Glutamatergic neuron (in vitro differentiated cells): ENCODE data around the gene ITPR1. TPM values are rescaled to one million over a fixed set of nuclear protein-coding genes. Genes with fewer than 3 reads are reported as not detected.

Source experiments
- DNase-seq: peaks from one replicate; pipeline ENCODE4 v3.0.0; 2022
- H3K27ac Mint-ChIP-seq: one replicate; pipeline ENCODE4 v1.8.0; 2020; ENCODE audit warnings: mild to moderate bottlenecking, mixed read lengths, inconsistent platforms; ENCODE audit not compliant: unreplicated experiment
- H3K27me3 Mint-ChIP-seq: one replicate; pipeline ENCODE4 v1.8.0; 2020; ENCODE audit warnings: mild to moderate bottlenecking, moderate library complexity, mixed read lengths, inconsistent platforms; ENCODE audit not compliant: unreplicated experiment
- H3K36me3 Mint-ChIP-seq: one replicate; pipeline ENCODE4 v1.8.0; 2020; ENCODE audit warnings: mild to moderate bottlenecking, mixed read lengths, inconsistent platforms; ENCODE audit not compliant: unreplicated experiment
- H3K4me1 Mint-ChIP-seq: one replicate; pipeline ENCODE4 v1.8.0; 2020; ENCODE audit warnings: mild to moderate bottlenecking, low read depth, mixed read lengths, inconsistent platforms; ENCODE audit not compliant: unreplicated experiment
- H3K4me3 Mint-ChIP-seq: one replicate; pipeline ENCODE4 v1.8.0; 2020; ENCODE audit warnings: mild to moderate bottlenecking, mixed read lengths, inconsistent platforms; ENCODE audit not compliant: unreplicated experiment
- H3K9me3 Mint-ChIP-seq: one replicate; pipeline ENCODE4 v1.8.0; 2020; ENCODE audit warnings: mild to moderate bottlenecking, moderate library complexity, mixed read lengths, inconsistent platforms; ENCODE audit not compliant: unreplicated experiment
- total RNA-seq: library from RNA; stranded (reverse); fragmentation: NEBNext Ultra II Directional; extraction: Animal tissue kit (Norgen Biotek cat#: 25700); gene quantifications from one replicate; pipeline ENCODE4 v1.2.1, GENCODE V29; 2021; ENCODE audit not compliant: unreplicated experiment
- TF ChIP-seq, protein P1 (sequence below): fragments of 200-600 bp; sonication (generic); IDR thresholded peaks from one replicate; pipeline ENCODE4 v1.5.0; 2021; ENCODE audit not compliant: partially characterized antibody, unreplicated experiment

The ITPR1 gene
- total RNA-seq, 1 donor from 2014 or later, result 6.9 TPM

DNA sequence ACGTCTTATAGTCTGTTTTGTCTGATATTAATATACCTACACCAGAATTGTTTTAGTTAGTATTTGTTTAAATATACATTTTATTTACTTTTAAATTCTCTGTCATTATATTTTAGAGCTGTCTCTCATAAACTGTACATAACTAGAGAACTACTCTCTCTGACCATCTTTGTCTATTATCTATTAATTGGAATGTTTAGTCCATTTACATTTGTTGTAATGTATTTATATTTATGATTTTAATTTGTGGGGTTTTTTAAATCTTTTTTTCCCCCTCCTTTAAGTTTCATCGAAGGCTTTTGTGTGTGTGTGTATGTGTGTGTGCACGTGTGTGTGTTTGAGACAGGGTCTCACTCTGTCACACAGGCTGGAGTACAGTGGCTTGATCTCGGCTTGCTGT lies 47.1 kb downstream of the ITPR1 start:
- no peak for DNase-seq
- Mint-ChIP-seq H3K27ac (no peak overlapping the region), H3K4me3 (no peak overlapping the region), H3K27me3 (no peaks in the 10 kb centered on the region), H3K9me3 (no peaks in the 10 kb centered on the region), H3K4me1 (no peaks in the 10 kb centered on the region), H3K36me3 (no peaks in the 10 kb centered on the region)
- TF ChIP-seq, protein P1, sequence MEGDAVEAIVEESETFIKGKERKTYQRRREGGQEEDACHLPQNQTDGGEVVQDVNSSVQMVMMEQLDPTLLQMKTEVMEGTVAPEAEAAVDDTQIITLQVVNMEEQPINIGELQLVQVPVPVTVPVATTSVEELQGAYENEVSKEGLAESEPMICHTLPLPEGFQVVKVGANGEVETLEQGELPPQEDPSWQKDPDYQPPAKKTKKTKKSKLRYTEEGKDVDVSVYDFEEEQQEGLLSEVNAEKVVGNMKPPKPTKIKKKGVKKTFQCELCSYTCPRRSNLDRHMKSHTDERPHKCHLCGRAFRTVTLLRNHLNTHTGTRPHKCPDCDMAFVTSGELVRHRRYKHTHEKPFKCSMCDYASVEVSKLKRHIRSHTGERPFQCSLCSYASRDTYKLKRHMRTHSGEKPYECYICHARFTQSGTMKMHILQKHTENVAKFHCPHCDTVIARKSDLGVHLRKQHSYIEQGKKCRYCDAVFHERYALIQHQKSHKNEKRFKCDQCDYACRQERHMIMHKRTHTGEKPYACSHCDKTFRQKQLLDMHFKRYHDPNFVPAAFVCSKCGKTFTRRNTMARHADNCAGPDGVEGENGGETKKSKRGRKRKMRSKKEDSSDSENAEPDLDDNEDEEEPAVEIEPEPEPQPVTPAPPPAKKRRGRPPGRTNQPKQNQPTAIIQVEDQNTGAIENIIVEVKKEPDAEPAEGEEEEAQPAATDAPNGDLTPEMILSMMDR, result no peak

DNA sequence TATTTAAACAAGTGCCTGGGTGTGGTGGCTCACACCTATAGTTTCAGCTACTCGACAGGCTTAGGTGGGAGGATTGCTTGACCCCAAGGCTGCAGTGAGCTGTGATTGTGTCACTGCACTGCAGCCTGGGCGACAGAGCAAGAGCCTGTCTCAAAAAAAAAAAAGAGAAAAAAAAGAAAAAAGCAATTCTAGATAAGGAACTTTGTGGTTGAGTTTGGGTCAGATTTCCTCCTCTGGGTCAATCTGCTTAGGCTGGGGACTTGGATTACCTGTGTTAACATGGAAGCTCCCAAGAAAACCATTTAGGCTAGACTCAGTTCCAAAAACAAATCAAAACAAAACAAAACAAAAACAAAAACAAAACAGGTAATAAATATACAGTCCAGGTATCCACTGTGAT lies 50.0 kb downstream of the ITPR1 start:
- Mint-ChIP-seq H3K9me3 (no peaks in the 10 kb centered on the region), H3K36me3 (no peaks in the 10 kb centered on the region), H3K27ac (no peak overlapping the region), H3K27me3 (no peaks in the 10 kb centered on the region), H3K4me3 (no peak overlapping the region), H3K4me1 (no peaks in the 10 kb centered on the region)
- no peak for DNase-seq
- TF ChIP-seq, protein P1, result no peak

DNA sequence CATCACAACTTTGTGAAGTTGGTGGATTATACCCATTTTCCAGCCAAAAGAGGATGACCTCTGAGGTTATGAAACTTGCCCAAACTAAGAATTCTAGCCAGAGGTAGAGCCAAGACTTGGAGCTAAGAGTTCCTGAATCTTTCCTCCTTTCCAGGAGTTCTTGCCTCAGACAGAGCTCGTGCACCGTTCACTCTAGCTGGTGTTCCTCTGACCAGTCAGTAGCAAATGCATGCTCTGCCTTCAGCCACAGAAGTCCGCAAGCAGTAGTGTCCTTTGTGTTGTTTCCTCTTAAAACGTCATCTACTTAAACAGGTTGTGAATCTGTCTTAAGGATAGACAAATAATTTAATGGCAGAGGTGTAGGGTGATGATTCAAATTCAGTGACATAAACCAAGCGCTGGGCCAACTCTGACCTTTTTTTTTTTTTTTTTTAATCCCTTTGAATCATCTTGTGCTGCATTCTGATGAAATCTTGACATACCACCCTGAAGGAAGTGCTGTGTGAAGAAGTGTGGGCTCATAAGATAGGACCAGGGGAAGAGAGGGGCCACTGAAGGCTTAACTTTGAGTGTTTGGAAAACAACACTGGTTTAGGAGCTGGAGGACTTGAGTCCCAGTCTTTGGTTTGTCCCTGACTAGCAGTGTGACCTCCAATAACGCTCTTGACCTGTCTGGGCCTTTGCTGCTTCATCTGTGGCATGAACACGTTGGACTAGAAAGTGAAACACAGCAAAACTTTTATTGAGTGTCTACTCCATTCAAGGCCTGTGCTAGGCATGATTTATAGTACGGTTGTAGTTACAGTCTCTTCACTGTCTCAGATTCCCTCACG lies 53.4 kb downstream of the ITPR1 start:
- H3K27me3 Mint-ChIP-seq, result no peaks in the 10 kb centered on the region
- no peaks in the 10 kb centered on the region for H3K9me3 Mint-ChIP-seq
- peaks cover 8% of the 10 kb centered on the region for H3K4me1 Mint-ChIP-seq
- H3K36me3 Mint-ChIP-seq, result no peaks in the 10 kb centered on the region
- H3K4me3 Mint-ChIP-seq, result no peak overlapping the region
- DNase-seq, result no peak
- TF ChIP-seq, protein P1, result no peak
- no peak overlapping the region for H3K27ac Mint-ChIP-seq

DNA sequence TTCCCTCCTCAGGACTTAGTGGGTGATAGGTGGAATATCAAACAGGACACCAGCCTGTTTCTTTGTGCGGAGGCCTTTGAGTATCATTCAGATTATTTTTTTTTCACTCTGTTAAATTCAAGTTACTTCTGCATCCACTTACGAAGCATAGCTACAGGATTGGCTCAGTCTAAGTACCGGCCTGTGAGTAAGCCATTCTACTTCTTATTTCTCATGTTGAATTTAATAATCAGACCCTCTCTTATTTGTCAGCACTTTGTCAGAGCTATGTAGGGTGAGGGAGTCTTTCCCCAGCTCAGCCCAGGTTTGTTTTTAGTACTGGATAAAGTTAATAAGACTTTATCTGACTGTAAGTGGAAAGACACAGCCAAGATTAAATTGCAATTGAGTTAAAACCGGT lies 54.7 kb downstream of the ITPR1 start:
- Mint-ChIP-seq H3K36me3 (no peaks in the 10 kb centered on the region), H3K27me3 (no peaks in the 10 kb centered on the region), H3K27ac (no peak overlapping the region), H3K4me1 (peaks cover 9% of the 10 kb centered on the region), H3K4me3 (no peak overlapping the region), H3K9me3 (no peaks in the 10 kb centered on the region)
- no peak for DNase-seq
- TF ChIP-seq, protein P1, result no peak

DNA sequence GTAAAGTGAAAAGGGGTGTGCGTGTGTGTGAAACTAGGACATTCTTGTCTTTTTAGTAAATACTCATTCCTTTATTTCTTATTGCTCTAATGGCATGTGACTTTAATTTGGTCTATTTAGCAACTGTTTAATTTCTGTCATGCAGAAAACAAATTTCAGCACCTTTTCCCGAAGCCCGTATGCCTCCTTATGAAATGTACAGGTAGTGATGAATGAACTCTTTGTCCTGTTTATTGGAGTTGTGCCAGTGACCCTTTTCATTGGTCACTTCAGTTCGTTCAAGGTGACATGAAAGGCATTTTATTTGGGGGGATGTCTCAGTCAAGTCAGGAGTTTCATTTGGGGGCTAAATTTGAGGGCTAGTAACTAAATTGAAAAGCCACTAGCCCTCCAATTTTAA lies 55.2 kb downstream of the ITPR1 start:
- no peak for DNase-seq
- Mint-ChIP-seq H3K36me3 (no peaks in the 10 kb centered on the region), H3K9me3 (no peaks in the 10 kb centered on the region), H3K4me3 (no peak overlapping the region), H3K27me3 (no peaks in the 10 kb centered on the region), H3K4me1 (peaks cover 9% of the 10 kb centered on the region), H3K27ac (no peak overlapping the region)
- TF ChIP-seq, protein P1, result no peak
